HepG2 (cell line): ENCODE data around the gene TAF3. TPM values are rescaled to one million over a fixed set of nuclear protein-coding genes. Genes with fewer than 3 reads are reported as not detected.

Experiments
- ATAC-seq: fragments of 200-7000 bp; cut with Tn5 transposase; 3 replicates; pipeline ENCODE4 v1.9.1; 2020; ENCODE audit warnings: mild to moderate bottlenecking, moderate library complexity
- BruUV-seq: library from RNA; stranded (reverse); fragments of 400-500 nt; replicated peaks from 2 replicates; lab custom pipeline; 2021; lab: Mats Ljungman, UMichigan
- CTCF ChIA-PET: fragments of 300-600 bp; formaldehyde crosslinking; extraction: SDS; loops from one replicate; lab custom pipeline; 2021; ENCODE audit warnings: low total read pairs, inconsistent platforms, low intra/inter-chr PET ratio; lab: Yijun Ruan, JAX
- POLR2A ChIA-PET: fragments of 350-600 bp; sonication (Branson Sonifier 250); formaldehyde crosslinking; loops from one replicate; lab custom pipeline; 2020; ENCODE audit warnings: antibody characterized with exemption, inconsistent platforms; lab: Yijun Ruan, JAX
- DNase-seq: peaks from one replicate; pipeline ENCODE4 v3.0.0-alpha.2; 2015; ENCODE audit warnings: low spot score
- FAIRE-seq: peaks from 3 replicates; lab custom pipeline; 2011; peaks lifted over from hg19 to GRCh38; lab: Jason Lieb, UNC
- H2AFZ ChIP-seq: one replicate; pipeline ENCODE4 v1.6.1; 2011; ENCODE audit warnings: low read length, inconsistent platforms
- H3K27ac ChIP-seq: fragments of 300-600 bp; 3 replicates; pipeline ENCODE4 v1.8.0; 2011; ENCODE audit warnings: mixed run types, mild to moderate bottlenecking, mixed read lengths, low read length, inconsistent platforms; ENCODE audit not compliant: insufficient read depth; ENCODE audit errors: extremely low read length
- H3K27me3 ChIP-seq, 2 experiments: fragments of 200-600 bp in 1 of 2; 2 replicates in 1 of 2; 3 replicates in 1 of 2; pipeline versions ENCODE4 v1.6.0 to v1.8.0; 2011; ENCODE audit warnings: low read length in 2 of 2, mild to moderate bottlenecking in 2 of 2, moderate library complexity in 2 of 2, inconsistent platforms in 1 of 2; ENCODE audit not compliant: insufficient read depth in 2 of 2, control insufficient read depth in 1 of 2
- H3K36me3 ChIP-seq, 2 experiments: fragments of 200-600 bp in 1 of 2; replicated peaks in 1 of 2; 2 replicates in 1 of 2; 3 replicates in 1 of 2; pipeline versions ENCODE4 v1.5.1 to v1.8.0; 2011; ENCODE audit warnings: low read length in 2 of 2, inconsistent platforms in 1 of 2; ENCODE audit not compliant: insufficient read depth in 2 of 2, control insufficient read depth in 1 of 2
- H3K4me1 ChIP-seq: 2 replicates; pipeline ENCODE4 v1.5.1; 2012; ENCODE audit warnings: low read length, inconsistent platforms; ENCODE audit not compliant: insufficient read depth
- H3K4me2 ChIP-seq: 2 replicates; pipeline ENCODE4 v1.6.0; 2011; ENCODE audit warnings: low read depth, low read length, inconsistent platforms
- H3K4me3 ChIP-seq, 3 experiments: fragments of 200-600 bp in 1 of 3; sonication (generic), shearing (Covaris generic) in 1 of 3; replicated peaks in 1 of 3; 2 replicates each; pipeline ENCODE4 v1.5.1; 2011 to 2016; ENCODE audit warnings: low read length in 3 of 3, inconsistent platforms in 2 of 3, low read depth in 2 of 3, mild to moderate bottlenecking in 2 of 3, control low read depth in 1 of 3, mixed read lengths in 1 of 3; ENCODE audit not compliant: insufficient read depth in 1 of 3
- H3K79me2 ChIP-seq: one replicate; pipeline ENCODE4 v1.6.1; 2011; ENCODE audit warnings: low read length, inconsistent platforms; ENCODE audit not compliant: insufficient read depth
- H3K9ac ChIP-seq: 2 replicates; pipeline ENCODE4 v1.6.0; 2011; ENCODE audit warnings: mild to moderate bottlenecking, low read depth, low read length, inconsistent platforms; ENCODE audit not compliant: insufficient read depth
- H3K9me3 ChIP-seq: 2 replicates; pipeline ENCODE4 v1.5.1; 2012; ENCODE audit warnings: mild to moderate bottlenecking, low read length
- H4K20me1 ChIP-seq: 2 replicates; pipeline ENCODE4 v1.6.0; 2011; ENCODE audit warnings: inconsistent platforms, mild to moderate bottlenecking, low read length, moderate library complexity; ENCODE audit not compliant: insufficient read depth
- ATAD3A ChIP-seq: sonication (generic); formaldehyde crosslinking; IDR thresholded peaks from 2 replicates; pipeline ENCODE4 v1.4.0; 2020; ENCODE audit warnings: missing genetic modification reagents
- CSRNP2 ChIP-seq: sonication (generic); formaldehyde crosslinking; conservative IDR thresholded peaks from 2 replicates; pipeline ENCODE4 v1.8.0; 2022; ENCODE audit warnings: low read depth, missing genetic modification reagents
- WGBS: methylation state at CpG from one replicate; pipeline ENCODE4 v1.1.6; 2017; ENCODE audit warnings: low lambda C conversion rate; 5-methylcytosine and 5-hydroxymethylcytosine counted together
- in situ Hi-C: cut with HindIII; loops from 2 replicates; pipeline ENCODE4 v1.10.0; 2017; ENCODE audit warnings: low pct_unique_long_range_greater_than_20kb; ENCODE audit not compliant: extremely low pct_ligation_motif_present
- intact Hi-C: fragments of 100-400 bp; cut with micrococcal nuclease; formaldehyde crosslinking; loops from one replicate; pipeline ENCODE4 v1.10.0; 2022; ENCODE audit not compliant: unreplicated experiment
- polyA plus RNA-seq, 8 experiments: library from polyadenylated mRNA; depleted of rRNA in 3 of 8; stranded (reverse) in 7 of 8; unstranded in 1 of 8; fragments of >200 nt; fragmentation: Illumina TruSeq in 4 of 8; extraction: Trizol in 4 of 8; gene quantifications; 2 replicates each; pipeline versions ENCODE4 v1.2.1 to v1.2.3, GENCODE V29; 2011 to 2016; ENCODE audit warnings: low read depth in 4 of 8, missing spikeins in 1 of 8, mixed read lengths in 1 of 8; ENCODE audit not compliant: insufficient read depth in 1 of 8
- total RNA-seq, 5 experiments: library from RNA; depleted of rRNA; stranded (reverse); fragments of >200 nt; fragmentation: Illumina TruSeq; extraction: Trizol; gene quantifications; 2 replicates each; pipeline ENCODE4 v1.2.3, GENCODE V29; 2016; ENCODE audit warnings: low read depth in 1 of 5
- TF ChIP-seq, protein P1 (sequence below): sonication (generic); formaldehyde crosslinking; IDR thresholded peaks from 2 replicates; pipeline ENCODE4 v1.9.0; 2021; ENCODE audit warnings: mild to moderate bottlenecking, missing genetic modification reagents

Gene TAF3
- total and polyA plus RNA-seq, 2 of the 13 experiments (the other 11 are each of a cell fraction or from before 2014, with no cell fraction given), result 1.7 to 2.9 TPM

DNA sequence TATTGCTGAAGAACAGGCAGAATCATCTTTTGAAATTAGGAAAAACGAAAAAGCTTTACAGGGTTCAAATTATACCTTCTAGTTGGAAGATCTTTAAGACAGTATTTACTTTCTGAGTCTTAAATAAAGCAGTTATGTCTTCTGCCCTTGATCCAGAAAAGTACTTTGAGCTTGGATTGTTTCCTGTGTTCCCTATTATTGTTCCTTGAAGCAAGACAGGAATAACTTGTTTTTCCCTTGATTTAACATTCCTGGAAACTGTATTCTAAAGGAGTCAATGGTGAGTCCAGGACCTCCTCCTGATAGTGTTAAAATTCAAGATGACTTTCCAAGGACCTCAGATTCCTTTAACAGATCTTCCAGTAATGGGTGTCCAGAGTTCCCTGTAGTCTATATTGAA lies 161.9 kb downstream of the TAF3 start:
- no TSS peak for BruUV-seq
- FAIRE-seq (no peak), ATAC-seq (no peak)

More for the DNA sequence above, 161.9 kb downstream of the TAF3 start:
- Histone ChIP-seq H3K4me1 (no peaks in the 10 kb centered on the region), H2AFZ (no peak overlapping the region), H3K27me3 (no peaks in the 10 kb centered on the region), H4K20me1 (no peaks in the 10 kb centered on the region), H3K36me3 (peaks cover 0 to 7% of the 10 kb centered on the region in 2 experiments; a peak in 1 of 5 replicates), H3K9me3 (no peaks in the 10 kb centered on the region), H3K27ac (no peak overlapping the region), H3K4me3 (no peak overlapping the region), H3K4me2 (no peak overlapping the region), H3K79me2 (no peaks in the 10 kb centered on the region), H3K9ac (no peak overlapping the region)
- POLR2A ChIA-PET, result no interaction called here
- no peak for DNase-seq
- TF ChIP-seq ATAD3A (CRISPR knock-in tag) (no peak), CSRNP2 (CRISPR knock-in tag) (no peak)
- TF ChIP-seq, protein P1, sequence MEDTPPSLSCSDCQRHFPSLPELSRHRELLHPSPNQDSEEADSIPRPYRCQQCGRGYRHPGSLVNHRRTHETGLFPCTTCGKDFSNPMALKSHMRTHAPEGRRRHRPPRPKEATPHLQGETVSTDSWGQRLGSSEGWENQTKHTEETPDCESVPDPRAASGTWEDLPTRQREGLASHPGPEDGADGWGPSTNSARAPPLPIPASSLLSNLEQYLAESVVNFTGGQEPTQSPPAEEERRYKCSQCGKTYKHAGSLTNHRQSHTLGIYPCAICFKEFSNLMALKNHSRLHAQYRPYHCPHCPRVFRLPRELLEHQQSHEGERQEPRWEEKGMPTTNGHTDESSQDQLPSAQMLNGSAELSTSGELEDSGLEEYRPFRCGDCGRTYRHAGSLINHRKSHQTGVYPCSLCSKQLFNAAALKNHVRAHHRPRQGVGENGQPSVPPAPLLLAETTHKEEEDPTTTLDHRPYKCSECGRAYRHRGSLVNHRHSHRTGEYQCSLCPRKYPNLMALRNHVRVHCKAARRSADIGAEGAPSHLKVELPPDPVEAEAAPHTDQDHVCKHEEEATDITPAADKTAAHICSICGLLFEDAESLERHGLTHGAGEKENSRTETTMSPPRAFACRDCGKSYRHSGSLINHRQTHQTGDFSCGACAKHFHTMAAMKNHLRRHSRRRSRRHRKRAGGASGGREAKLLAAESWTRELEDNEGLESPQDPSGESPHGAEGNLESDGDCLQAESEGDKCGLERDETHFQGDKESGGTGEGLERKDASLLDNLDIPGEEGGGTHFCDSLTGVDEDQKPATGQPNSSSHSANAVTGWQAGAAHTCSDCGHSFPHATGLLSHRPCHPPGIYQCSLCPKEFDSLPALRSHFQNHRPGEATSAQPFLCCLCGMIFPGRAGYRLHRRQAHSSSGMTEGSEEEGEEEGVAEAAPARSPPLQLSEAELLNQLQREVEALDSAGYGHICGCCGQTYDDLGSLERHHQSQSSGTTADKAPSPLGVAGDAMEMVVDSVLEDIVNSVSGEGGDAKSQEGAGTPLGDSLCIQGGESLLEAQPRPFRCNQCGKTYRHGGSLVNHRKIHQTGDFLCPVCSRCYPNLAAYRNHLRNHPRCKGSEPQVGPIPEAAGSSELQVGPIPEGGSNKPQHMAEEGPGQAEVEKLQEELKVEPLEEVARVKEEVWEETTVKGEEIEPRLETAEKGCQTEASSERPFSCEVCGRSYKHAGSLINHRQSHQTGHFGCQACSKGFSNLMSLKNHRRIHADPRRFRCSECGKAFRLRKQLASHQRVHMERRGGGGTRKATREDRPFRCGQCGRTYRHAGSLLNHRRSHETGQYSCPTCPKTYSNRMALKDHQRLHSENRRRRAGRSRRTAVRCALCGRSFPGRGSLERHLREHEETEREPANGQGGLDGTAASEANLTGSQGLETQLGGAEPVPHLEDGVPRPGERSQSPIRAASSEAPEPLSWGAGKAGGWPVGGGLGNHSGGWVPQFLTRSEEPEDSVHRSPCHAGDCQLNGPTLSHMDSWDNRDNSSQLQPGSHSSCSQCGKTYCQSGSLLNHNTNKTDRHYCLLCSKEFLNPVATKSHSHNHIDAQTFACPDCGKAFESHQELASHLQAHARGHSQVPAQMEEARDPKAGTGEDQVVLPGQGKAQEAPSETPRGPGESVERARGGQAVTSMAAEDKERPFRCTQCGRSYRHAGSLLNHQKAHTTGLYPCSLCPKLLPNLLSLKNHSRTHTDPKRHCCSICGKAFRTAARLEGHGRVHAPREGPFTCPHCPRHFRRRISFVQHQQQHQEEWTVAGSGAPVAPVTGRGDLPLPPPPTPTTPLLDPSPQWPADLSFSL (CRISPR knock-in tag), result no peak
- CTCF ChIA-PET, result no interaction called here
- 88% methylated on average over 1 of the region's 1 CpG for WGBS
- in situ Hi-C loops, result no loop called here
- intact Hi-C loops, result no loop called here
